Pancreas (tissue), 10 donors: ENCODE data around the gene OVOL1. TPM values are rescaled to one million over a fixed set of nuclear protein-coding genes. Genes with fewer than 3 reads are reported as not detected.
A peak's percentile ranks its signal among the peaks of the same experiment; 100 is the strongest.

Experiments used
- ATAC-seq, 4 donors: fragments of 200-7000 bp; cut with Tn5 transposase; one replicate each; pipeline versions ENCODE4 v1.8.0 to v1.9.1; 2020; ENCODE audit warnings: mild to moderate bottlenecking in 4 of 4, moderate library complexity in 4 of 4
- DNase-seq, 6 donors: peaks; one replicate each; pipeline ENCODE4 v3.0.0-alpha.2; 2020
- FAIRE-seq: peaks from 2 replicates; lab custom pipeline; 2012; peaks lifted over from hg19 to GRCh38; lab: Jason Lieb, UNC
- H3K27ac ChIP-seq, 4 donors: fragments of 200-600 bp; sonication (generic); 1 replicate in 3 of 4; 2 replicates in 1 of 4; pipeline versions ENCODE4 v1.5.0 to v1.8.0; 2020
- H3K27me3 ChIP-seq, 4 donors: fragments of 200-600 bp; one replicate each; pipeline ENCODE4 v1.8.0; 2021
- H3K36me3 ChIP-seq, 3 donors: fragments of 200-600 bp; sonication (generic) in 1 of 3; one replicate each; pipeline versions ENCODE4 v1.5.0 to v1.8.0; 2020 to 2021
- H3K4me1 ChIP-seq, 3 donors: fragments of 200-600 bp; one replicate each; pipeline ENCODE4 v1.8.0; 2021
- H3K4me3 ChIP-seq, 4 donors: fragments of 200-600 bp; sonication (generic) in 2 of 4; one replicate each; pipeline versions ENCODE4 v1.5.0 to v1.8.0; 2020 to 2021
- H3K9me3 ChIP-seq, 4 donors: fragments of 200-600 bp; one replicate each; pipeline ENCODE4 v1.8.0; 2021
- WGBS, 2 donors: extraction: QIAGEN DNeasy Blood & Tissue Kit; methylation state at CpG; one replicate each; pipeline ENCODE4 v1.1.7; 2013; 5-methylcytosine and 5-hydroxymethylcytosine counted together
- intact Hi-C, 3 donors: fragments of 100-400 bp; cut with DNase I; formaldehyde crosslinking; loops; one replicate each; pipeline versions ENCODE4 v1.11.1 to v1.14.2; 2022
- polyA plus RNA-seq, 2 donors: library from polyadenylated mRNA; stranded (reverse); fragments of 200-250 nt; gene quantifications; one replicate each; pipeline ENCODE4 v1.2.3, GENCODE V29; 2013
- total RNA-seq, 6 donors: library from RNA; stranded (reverse); fragmentation: NEBNext Ultra II Directional in 4 of 6; extraction: Animal tissue kit (Norgen Biotek cat#: 25700) in 4 of 6; gene quantifications; one replicate each; pipeline versions ENCODE4 v1.2.1 to v1.2.4, GENCODE V29; 2021 to 2023
- TF ChIP-seq, protein P1 (sequence below), 4 donors: fragments of 200-600 bp; sonication (generic) in 3 of 4; IDR thresholded peaks; one replicate each; pipeline versions ENCODE4 v1.5.0 to v1.8.0; 2021; ENCODE audit warnings: antibody characterized with exemption in 4 of 4
- donor health status: healthy with polysubstance abuse.
- donor health status: DM: no; HTN: no; CAD: no; lungs with moderate emphysema.
- donor health status: DM: no; HTN: no; CAD: no.
- donor health status: control.
- donor health status: control.
- donor health status: Bipolar disorder and iron deficiency.
- donor health status: DM: yes; HTN: yes; CAD: no.
- donor health status: DM: no; HTN: no; CAD: no.
- donor health status: DM: no; HTN: no; CAD: no.
- donor health status: DM: yes; HTN: yes; CAD: no.

The OVOL1 gene
- total and polyA plus RNA-seq, 8 donors: 1.1 to 5.6 (median 1.9) TPM

- Histone ChIP-seq H3K36me3 (peaks cover 0 to 6% (median 0%) of the 10 kb centered on the region in 3 donors), H3K4me3 (no peak overlapping the region), H3K4me1 (peaks cover 6 to 27% (median 16%) of the 10 kb centered on the region in 3 donors), H3K27me3 (no peaks in the 10 kb centered on the region), H3K27ac (no peak overlapping the region), H3K9me3 (no peaks in the 10 kb centered on the region)
- FAIRE-seq: no peak
- no peak for ATAC-seq
- intact Hi-C loops: no loop called here
- TF ChIP-seq, protein P1, sequence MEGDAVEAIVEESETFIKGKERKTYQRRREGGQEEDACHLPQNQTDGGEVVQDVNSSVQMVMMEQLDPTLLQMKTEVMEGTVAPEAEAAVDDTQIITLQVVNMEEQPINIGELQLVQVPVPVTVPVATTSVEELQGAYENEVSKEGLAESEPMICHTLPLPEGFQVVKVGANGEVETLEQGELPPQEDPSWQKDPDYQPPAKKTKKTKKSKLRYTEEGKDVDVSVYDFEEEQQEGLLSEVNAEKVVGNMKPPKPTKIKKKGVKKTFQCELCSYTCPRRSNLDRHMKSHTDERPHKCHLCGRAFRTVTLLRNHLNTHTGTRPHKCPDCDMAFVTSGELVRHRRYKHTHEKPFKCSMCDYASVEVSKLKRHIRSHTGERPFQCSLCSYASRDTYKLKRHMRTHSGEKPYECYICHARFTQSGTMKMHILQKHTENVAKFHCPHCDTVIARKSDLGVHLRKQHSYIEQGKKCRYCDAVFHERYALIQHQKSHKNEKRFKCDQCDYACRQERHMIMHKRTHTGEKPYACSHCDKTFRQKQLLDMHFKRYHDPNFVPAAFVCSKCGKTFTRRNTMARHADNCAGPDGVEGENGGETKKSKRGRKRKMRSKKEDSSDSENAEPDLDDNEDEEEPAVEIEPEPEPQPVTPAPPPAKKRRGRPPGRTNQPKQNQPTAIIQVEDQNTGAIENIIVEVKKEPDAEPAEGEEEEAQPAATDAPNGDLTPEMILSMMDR (IDR thresholded peaks at IDR 0.05): no peak
- DNase-seq: peak in 2 of 6 donors; percentile 15 to 74
- WGBS, 2 donors: 91 to 93% methylated on average over 13 of the region's 13 CpGs
These were observed 4.7 kb upstream of the OVOL1 start for GRCh38 chr11:65781962-65782815.

DNA sequence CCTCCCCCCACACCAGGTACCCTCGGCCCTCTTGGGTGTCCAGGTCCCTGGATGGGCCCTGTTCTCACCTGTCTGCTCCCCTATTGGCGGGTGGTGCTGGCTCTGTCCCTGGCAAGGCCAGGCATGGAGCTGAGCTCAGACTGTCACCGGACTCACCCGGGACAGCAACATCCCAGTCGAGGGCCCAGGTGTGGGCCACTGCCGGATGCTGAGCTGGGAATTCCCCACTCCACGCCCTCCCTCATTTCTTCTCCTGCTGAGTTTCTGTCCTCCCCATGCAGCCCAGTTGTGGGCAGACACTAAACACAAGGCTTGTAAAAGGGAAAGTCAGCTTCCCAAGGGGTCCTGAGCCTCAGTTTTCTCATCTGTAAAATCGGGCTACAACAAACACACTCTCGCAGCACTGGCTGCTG is 4.0 kb upstream of the OVOL1 start:
- no peaks in the 10 kb centered on the region for H3K27me3 ChIP-seq
- intact Hi-C loops: no loop called here
- H3K4me1 ChIP-seq: peaks cover 0 to 21% (median 10%) of the 10 kb centered on the region in 3 donors
- TF ChIP-seq, protein P1 (IDR thresholded peaks at IDR 0.05): no peak
- H3K4me3 ChIP-seq: no peak overlapping the region
- H3K36me3 ChIP-seq: peaks cover 0 to 6% (median 0%) of the 10 kb centered on the region in 3 donors
- FAIRE-seq (no peak), ATAC-seq (no peak), DNase-seq (peak in 2 of 6 donors; percentile 40 to 68)
- no peak overlapping the region for H3K27ac ChIP-seq
- WGBS, 2 donors: 78 to 79% methylated on average over 9 of the region's 9 CpGs
- no peaks in the 10 kb centered on the region for H3K9me3 ChIP-seq

DNA sequence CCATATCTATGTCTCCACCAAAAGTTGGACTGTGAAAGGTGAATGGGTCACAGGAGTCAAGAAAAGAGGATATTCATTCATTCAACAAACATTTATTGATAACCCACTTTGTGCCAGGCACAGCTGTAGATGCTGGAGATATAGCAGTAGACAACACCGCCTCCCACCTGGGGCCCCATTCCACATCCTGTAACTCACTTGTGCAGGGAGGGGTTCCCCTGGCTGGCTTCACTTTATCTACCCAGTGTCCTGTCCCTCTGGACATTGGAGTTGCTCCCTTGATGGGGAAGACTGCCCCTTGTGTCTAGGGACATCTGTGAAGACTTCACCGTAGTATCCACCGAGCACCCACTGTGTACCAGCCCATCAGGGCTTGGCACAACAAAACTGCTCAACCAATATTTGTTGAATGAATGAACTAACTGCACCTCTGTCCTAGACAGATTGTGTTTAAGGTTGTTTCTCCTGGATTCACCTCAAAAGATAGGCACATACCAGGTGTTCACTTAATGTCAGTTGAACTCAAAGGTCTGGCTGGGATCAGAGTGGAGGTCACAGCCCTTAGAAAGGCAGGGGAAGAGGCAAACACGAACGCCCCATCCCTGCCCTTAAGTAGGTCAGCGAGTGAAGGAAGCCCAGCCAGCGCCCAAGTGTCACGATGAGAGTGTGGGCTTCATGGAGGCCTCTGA is 1.4 kb upstream of the OVOL1 start:
- Histone ChIP-seq H3K36me3 (no peaks in the 10 kb centered on the region), H3K27me3 (no peaks in the 10 kb centered on the region), H3K9me3 (no peaks in the 10 kb centered on the region), H3K27ac (no peak overlapping the region), H3K4me1 (peaks cover 0 to 13% (median 2%) of the 10 kb centered on the region in 3 donors), H3K4me3 (no peak overlapping the region)
- TF ChIP-seq, protein P1 (IDR thresholded peaks at IDR 0.05): no peak
- FAIRE-seq: no peak
- intact Hi-C loops: no loop called here
- DNase-seq: peak in 2 of 6 donors; percentile 20 to 27
- 85 to 91% methylated on average over 8 of the region's 8 CpGs for WGBS, 2 donors
- no peak for ATAC-seq

DNA sequence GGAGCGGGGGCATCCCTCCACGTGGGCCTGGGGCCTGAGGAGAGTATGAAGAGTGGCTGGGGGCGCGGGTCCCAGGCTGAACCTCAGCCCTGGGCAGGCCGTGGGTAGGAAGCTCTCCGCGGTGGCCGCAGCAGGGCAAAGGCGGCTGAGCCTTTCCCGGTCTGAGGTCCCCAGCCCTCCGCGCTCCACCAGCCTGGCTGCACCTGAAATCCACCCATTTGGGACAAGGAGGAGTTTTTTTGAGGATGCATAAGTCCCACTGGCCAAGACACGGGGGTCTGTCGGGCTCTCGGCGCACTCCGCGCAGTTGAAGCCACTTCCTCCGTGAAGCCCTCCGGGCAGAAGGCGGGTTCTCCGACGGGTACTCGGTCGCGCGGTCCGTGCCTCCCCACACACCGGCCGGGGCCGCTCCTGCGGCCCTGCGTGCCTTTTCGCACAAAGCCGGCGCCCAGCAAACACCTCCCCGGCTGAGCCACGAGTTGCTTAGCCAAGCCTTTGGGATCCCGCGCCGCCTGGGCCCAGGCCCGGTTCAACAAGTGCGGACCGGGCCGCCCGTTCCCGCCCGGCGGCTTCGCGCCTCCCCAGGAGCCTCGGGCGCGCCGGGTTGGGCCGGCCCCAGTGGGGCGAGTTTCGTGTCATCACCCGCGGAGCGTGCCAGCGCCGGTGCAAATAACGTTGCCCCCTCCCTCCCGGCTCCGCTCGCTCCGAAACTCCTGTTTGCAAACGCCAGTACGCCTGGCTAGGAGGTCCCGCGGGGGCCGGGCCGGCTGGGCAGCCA is 666 bp upstream of the OVOL1 start:
- H3K36me3 ChIP-seq: no peaks in the 10 kb centered on the region
- intact Hi-C loops: no loop called here
- no peaks in the 10 kb centered on the region for H3K27me3 ChIP-seq
- DNase-seq: peak in 3 of 6 donors; percentile 17 to 84 (median 73)
- ATAC-seq: peak; percentile 5 to 47 (median 24)
- WGBS, 2 donors: 24 to 25% methylated on average over 70 to 74 of the region's 74 CpGs
- H3K27ac ChIP-seq: peak overlapping the region; percentile 22 to 44 (median 38)
- no peak for FAIRE-seq
- peak overlapping the region; percentile 10 to 55 (median 29) for H3K4me3 ChIP-seq
- H3K4me1 ChIP-seq: peaks cover 0 to 13% (median 2%) of the 10 kb centered on the region in 3 donors
- H3K9me3 ChIP-seq: no peaks in the 10 kb centered on the region
- TF ChIP-seq, protein P1 (IDR thresholded peaks at IDR 0.05): no peak
